ENCODE data around the gene SRPK1.

The SRPK1 gene

GRCh38 chr6:35817515-35817914, 103.4 kb downstream of the SRPK1 start:
- DNase-seq (ENCODE audit: low read depth): no peak

GRCh38 chr6:35811699-35811995, 109.3 kb downstream of the SRPK1 start:
- no peak for DNase-seq (ENCODE audit: low read depth)

GRCh38 chr6:35810971-35811698, 109.8 kb downstream of the SRPK1 start:
- no peak for DNase-seq (ENCODE audit: low read depth)

GRCh38 chr6:35809809-35810208, 111.1 kb downstream of the SRPK1 start:
- DNase-seq (ENCODE audit: low read depth): no peak

GRCh38 chr6:35808688-35809087, 112.2 kb downstream of the SRPK1 start:
- DNase-seq (ENCODE audit: low read depth): no peak

GRCh38 chr6:35804996-35805736, 115.7 kb downstream of the SRPK1 start, which contains the start of gene LHFPL5:
Gene LHFPL5 (plus strand): TSS chr6:35805352. CDS start chr6:35805671, 319 bp downstream.
- peak; percentile 24 for DNase-seq (ENCODE audit: low read depth)

- DNase-seq (ENCODE audit: low read depth): no peak
These were observed 119.8 kb downstream of the SRPK1 start for GRCh38 chr6:35801148-35801547.

- no peak for DNase-seq (ENCODE audit: low read depth)
These were observed 122.2 kb downstream of the SRPK1 start for GRCh38 chr6:35798706-35799105.

GRCh38 chr6:35797837-35798526, 122.9 kb downstream of the SRPK1 start:
- no peak for DNase-seq (ENCODE audit: low read depth)

GRCh38 chr6:35796236-35796635, 124.7 kb downstream of the SRPK1 start:
- DNase-seq (ENCODE audit: low read depth): no peak

- no peak for DNase-seq (ENCODE audit: low read depth)
These were observed 125.3 kb downstream of the SRPK1 start for GRCh38 chr6:35795453-35796071.

- DNase-seq (ENCODE audit: low read depth): no peak
These were observed 126.1 kb downstream of the SRPK1 start for GRCh38 chr6:35794536-35795452.

GRCh38 chr6:35790683-35791082, 130.2 kb downstream of the SRPK1 start:
- DNase-seq (ENCODE audit: low read depth): no peak

- DNase-seq (ENCODE audit: low read depth): no peak
These were observed 132.4 kb downstream of the SRPK1 start for GRCh38 chr6:35788423-35788982.

GRCh38 chr6:35787266-35788218, 133.4 kb downstream of the SRPK1 start:
- no peak for DNase-seq (ENCODE audit: low read depth)

GRCh38 chr6:35786810-35787209, 134.1 kb downstream of the SRPK1 start:
- DNase-seq (ENCODE audit: low read depth): no peak

- no peak for DNase-seq (ENCODE audit: low read depth)
These were observed 134.6 kb downstream of the SRPK1 start for GRCh38 chr6:35786272-35786671.

- no peak for DNase-seq (ENCODE audit: low read depth)
These were observed 136.7 kb downstream of the SRPK1 start for GRCh38 chr6:35784200-35784599.

Measured in activated T-cell treated with anti-CD3 and anti-CD28 coated beads for 1 hour (primary cell).